Measurements from ENCODE around the gene RBM46.
"Not testable (repeated sequence)": the region's sequence is repeated elsewhere in the genome, so short reads cannot be mapped to it uniquely, and the experiment has no call there.

- not testable (repeated sequence) for TF ChIP-seq EP300, CTCF (IDR thresholded peaks at IDR 0.05)
These were observed 93.0 kb downstream of the RBM46 start for GRCh38 chr4:154874049-154874448.
